ENCODE measurements around the gene ABCB6. TPM values are rescaled to one million over a fixed set of nuclear protein-coding genes. Genes with fewer than 3 reads are reported as not detected.
A peak's percentile ranks its signal among the peaks of the same experiment; 100 is the strongest.
"Not testable (repeated sequence)": the region's sequence is repeated elsewhere in the genome, so short reads cannot be mapped to it uniquely, and the experiment has no call there.

ABCB6 gene
- total RNA-seq, 1 donor from 2014 or later = 32.0 TPM

GRCh38 chr2:219213486-219214071 is 5.2 kb downstream of the ABCB6 start:
- no peak for DNase-seq

GRCh38 chr2:219213026-219213415 is 5.7 kb downstream of the ABCB6 start:
- DNase-seq = no peak

GRCh38 chr2:219210886-219211362 is 7.8 kb downstream of the ABCB6 start:
- no peak for DNase-seq

GRCh38 chr2:219210196-219210885 is 8.4 kb downstream of the ABCB6 start:
- no peak for DNase-seq

GRCh38 chr2:219209236-219210195 is 9.2 kb downstream of the ABCB6 start:
- DNase-seq = no peak

GRCh38 chr2:219207884-219208740 is 10.6 kb downstream of the ABCB6 start:
- no peak for DNase-seq

GRCh38 chr2:219207134-219207883 is 11.4 kb downstream of the ABCB6 start:
- no peak for DNase-seq

- peak; percentile 91 for DNase-seq
Observed at GRCh38 chr2:219206328-219207133, 12.2 kb downstream of the ABCB6 start, which contains the start of gene ZFAND2B. ZFAND2B (plus strand) TSS chr2:219206782; CDS start chr2:219206988, 206 bp downstream.

- no peak for DNase-seq
Observed at GRCh38 chr2:219205981-219206327, 12.8 kb downstream of the ABCB6 start.

GRCh38 chr2:219205165-219205538 is 13.6 kb downstream of the ABCB6 start:
- DNase-seq = no peak

- DNase-seq = no peak
Observed at GRCh38 chr2:219204425-219205164, 14.2 kb downstream of the ABCB6 start.

GRCh38 chr2:219201331-219201730 is 17.4 kb downstream of the ABCB6 start:
- not testable (repeated sequence) for DNase-seq

GRCh38 chr2:219200502-219201326 is 18.0 kb downstream of the ABCB6 start:
- DNase-seq = not testable (repeated sequence)

GRCh38 chr2:219199470-219200211 is 19.1 kb downstream of the ABCB6 start:
- DNase-seq = no peak

- no peak for DNase-seq
Observed at GRCh38 chr2:219198974-219199373, 19.8 kb downstream of the ABCB6 start.

- no peak for DNase-seq
Observed at GRCh38 chr2:219197388-219197787, 21.4 kb downstream of the ABCB6 start.

GRCh38 chr2:219186754-219187456 is 31.9 kb downstream of the ABCB6 start:
- DNase-seq = no peak

Data from occipital lobe (tissue), 2 donors.